Esophagus squamous epithelium (tissue), 4 donors: Measurements from ENCODE around the gene GPHA2.

Experiments
- POLR2A ChIP-seq, 4 donors: fragments of 450-650 bp; IDR thresholded peaks; one replicate each; pipeline ENCODE4 v1.6.1; 2017; ENCODE audit warnings: antibody characterized with exemption in 4 of 4, mild to moderate bottlenecking in 4 of 4, moderate library complexity in 3 of 4
- TF ChIP-seq, protein P1 (sequence below), 6 experiments: fragments of 450-650 bp in 4 of 6; fragments of 200-600 bp in 2 of 6; sonication (generic) in 2 of 6; IDR thresholded peaks; one replicate each; pipeline ENCODE4 v1.5.1; 2016 to 2019; ENCODE audit warnings: antibody characterized with exemption in 6 of 6, mild to moderate bottlenecking in 4 of 6, moderate library complexity in 4 of 6

DNA sequence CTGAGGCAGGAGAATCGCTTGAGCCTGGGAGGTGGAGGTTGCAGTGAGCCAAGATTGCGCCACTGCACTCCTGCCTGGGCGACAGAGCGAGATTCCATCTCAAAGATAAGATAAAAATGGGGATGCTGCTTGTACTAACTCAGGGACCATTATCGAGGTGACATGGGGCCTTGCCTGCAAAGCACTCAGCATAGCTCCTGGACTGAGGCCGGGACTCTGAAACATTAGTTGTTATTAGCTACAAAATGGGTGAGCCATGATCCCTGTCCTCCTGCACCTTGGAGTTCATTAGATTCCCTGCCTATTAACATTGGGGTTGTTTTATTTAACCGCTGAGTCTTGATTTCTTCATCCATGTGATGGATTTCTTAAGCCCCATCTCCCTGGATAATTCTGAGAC is 6.1 kb downstream of the GPHA2 start:
- TF ChIP-seq, protein P1, sequence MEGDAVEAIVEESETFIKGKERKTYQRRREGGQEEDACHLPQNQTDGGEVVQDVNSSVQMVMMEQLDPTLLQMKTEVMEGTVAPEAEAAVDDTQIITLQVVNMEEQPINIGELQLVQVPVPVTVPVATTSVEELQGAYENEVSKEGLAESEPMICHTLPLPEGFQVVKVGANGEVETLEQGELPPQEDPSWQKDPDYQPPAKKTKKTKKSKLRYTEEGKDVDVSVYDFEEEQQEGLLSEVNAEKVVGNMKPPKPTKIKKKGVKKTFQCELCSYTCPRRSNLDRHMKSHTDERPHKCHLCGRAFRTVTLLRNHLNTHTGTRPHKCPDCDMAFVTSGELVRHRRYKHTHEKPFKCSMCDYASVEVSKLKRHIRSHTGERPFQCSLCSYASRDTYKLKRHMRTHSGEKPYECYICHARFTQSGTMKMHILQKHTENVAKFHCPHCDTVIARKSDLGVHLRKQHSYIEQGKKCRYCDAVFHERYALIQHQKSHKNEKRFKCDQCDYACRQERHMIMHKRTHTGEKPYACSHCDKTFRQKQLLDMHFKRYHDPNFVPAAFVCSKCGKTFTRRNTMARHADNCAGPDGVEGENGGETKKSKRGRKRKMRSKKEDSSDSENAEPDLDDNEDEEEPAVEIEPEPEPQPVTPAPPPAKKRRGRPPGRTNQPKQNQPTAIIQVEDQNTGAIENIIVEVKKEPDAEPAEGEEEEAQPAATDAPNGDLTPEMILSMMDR (IDR thresholded peaks at IDR 0.05), result no peak
- no peak for TF ChIP-seq POLR2A (IDR thresholded peaks at IDR 0.05)
